Activated CD4-positive, alpha-beta T cell treated with anti-CD3 and anti-CD28 coated beads for 36 hours (primary cell): Measurements from ENCODE around the gene TMEM51. TPM values are rescaled to one million over a fixed set of nuclear protein-coding genes. Genes with fewer than 3 reads are reported as not detected.
"Not testable (repeated sequence)": the region's sequence is repeated elsewhere in the genome, so short reads cannot be mapped to it uniquely, and the experiment has no call there.

Source experiments
- ATAC-seq: fragments of 200-7000 bp; cut with Tn5 transposase; one replicate; pipeline ENCODE4 v1.10.0; 2021; ENCODE audit warnings: mild to moderate bottlenecking, moderate library complexity
- CTCF ChIA-PET: fragments of 350-600 bp; sonication (Branson Sonifier 250); formaldehyde crosslinking; loops from one replicate; lab custom pipeline; 2021; ENCODE audit warnings: antibody characterized with exemption; lab: Charles Lee
- POLR2A ChIA-PET: fragments of 350-600 bp; sonication (Branson Sonifier 250); formaldehyde crosslinking; loops from one replicate; lab custom pipeline; 2021; ENCODE audit warnings: antibody characterized with exemption, inconsistent platforms; lab: Charles Lee
- DNase-seq: peaks from one replicate; pipeline ENCODE4 v3.0.0-alpha.2; 2020
- H3K27ac Mint-ChIP-seq: one replicate; pipeline ENCODE4 v1.8.0; 2021; ENCODE audit warnings: mixed read lengths
- H3K27me3 Mint-ChIP-seq: one replicate; pipeline ENCODE4 v1.8.0; 2021; ENCODE audit warnings: mixed read lengths
- H3K36me3 Mint-ChIP-seq: one replicate; pipeline ENCODE4 v1.8.0; 2021; ENCODE audit warnings: low read depth, mixed read lengths
- H3K4me1 Mint-ChIP-seq: one replicate; pipeline ENCODE4 v1.8.0; 2021; ENCODE audit warnings: mixed read lengths
- H3K4me3 Mint-ChIP-seq: one replicate; pipeline ENCODE4 v1.8.0; 2021; ENCODE audit warnings: mild to moderate bottlenecking, moderate library complexity, mixed read lengths
- H3K9me3 Mint-ChIP-seq: one replicate; pipeline ENCODE4 v1.8.0; 2021; ENCODE audit warnings: low read depth, mixed read lengths
- intact Hi-C, 2 experiments: fragments of 100-400 bp; cut with DNase I in 1 of 2; cut with micrococcal nuclease in 1 of 2; formaldehyde crosslinking; loops; one replicate each; pipeline versions ENCODE4 v1.14.2 to v1.15.1; 2022 to 2024; cut with DNase I, micrococcal nuclease
- total RNA-seq, 2 experiments: library from RNA; stranded (reverse); gene quantifications; one replicate each; pipeline ENCODE4 v1.2.3, GENCODE V29; 2021

TMEM51 gene
- total RNA-seq, 2 experiments from 2014 or later: 0.11 TPM; not detected in 1

DNA sequence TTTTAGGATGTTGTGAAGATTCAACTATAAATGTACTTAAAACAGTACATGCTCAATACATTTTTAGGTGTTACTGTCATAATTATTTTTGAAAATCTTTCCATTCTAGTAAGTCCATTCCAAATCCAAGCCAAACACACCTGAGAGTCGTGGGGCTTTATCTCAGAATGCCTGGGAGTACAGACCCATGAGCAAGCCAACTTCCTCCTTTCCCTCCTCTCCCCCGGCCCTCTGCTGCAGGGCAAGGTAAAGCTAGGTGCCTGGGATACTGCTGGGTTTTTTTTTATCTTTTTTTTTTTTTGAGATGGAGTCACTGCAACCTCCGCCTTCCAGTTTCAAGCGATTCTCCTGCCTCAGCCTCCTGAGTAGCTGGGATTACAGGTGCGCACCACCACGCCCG, 16.5 kb downstream of the TMEM51 start:
- intact Hi-C loops: no loop called here
- Mint-ChIP-seq H3K27me3 (peaks cover 10% of the 10 kb centered on the region), H3K4me3 (no peak overlapping the region), H3K9me3 (no peaks in the 10 kb centered on the region), H3K36me3 (no peaks in the 10 kb centered on the region), H3K27ac (no peak overlapping the region), H3K4me1 (peaks cover 20% of the 10 kb centered on the region)
- ATAC-seq (no peak), DNase-seq (no peak)
- ChIA-PET CTCF (no interaction called here), POLR2A (no interaction called here)

DNA sequence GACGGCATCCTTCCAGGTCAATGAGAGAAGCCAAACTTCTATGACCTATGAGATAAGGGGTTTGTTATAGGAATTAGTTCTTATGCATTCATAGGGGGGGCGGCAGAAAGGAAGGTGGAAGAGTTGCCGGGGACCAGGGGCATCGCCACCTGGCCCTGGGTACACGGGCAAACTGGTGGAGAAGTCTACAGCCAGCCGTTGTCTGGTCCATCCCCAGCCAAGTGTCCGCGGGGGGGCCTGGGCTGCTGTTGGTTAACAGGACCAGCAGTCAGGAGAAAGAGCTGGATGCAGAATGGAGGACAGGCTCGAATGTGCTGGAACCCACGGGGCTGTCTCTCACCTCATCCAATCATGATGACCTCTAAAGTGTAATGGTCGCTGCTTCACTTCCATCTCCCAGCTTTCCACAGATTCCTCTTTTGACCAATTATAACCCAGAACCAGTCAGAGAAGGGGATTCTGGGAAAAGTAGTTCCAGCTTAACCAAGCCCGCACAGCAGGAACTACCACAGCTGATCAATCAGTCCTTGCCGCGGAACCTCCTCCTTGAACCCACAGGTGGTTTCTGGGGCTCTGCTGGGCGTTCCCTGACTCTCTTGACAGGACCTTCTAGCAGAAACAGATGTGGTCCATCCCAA, 17.8 kb downstream of the TMEM51 start:
- DNase-seq (no peak), ATAC-seq (no peak)
- Mint-ChIP-seq H3K36me3 (no peaks in the 10 kb centered on the region), H3K4me3 (no peak overlapping the region), H3K27ac (no peak overlapping the region), H3K27me3 (peaks cover 20% of the 10 kb centered on the region), H3K4me1 (peaks cover 27% of the 10 kb centered on the region), H3K9me3 (peaks cover 4% of the 10 kb centered on the region)
- intact Hi-C loops: no loop called here
- POLR2A ChIA-PET: no interaction called here
- CTCF ChIA-PET: no interaction called here

DNA sequence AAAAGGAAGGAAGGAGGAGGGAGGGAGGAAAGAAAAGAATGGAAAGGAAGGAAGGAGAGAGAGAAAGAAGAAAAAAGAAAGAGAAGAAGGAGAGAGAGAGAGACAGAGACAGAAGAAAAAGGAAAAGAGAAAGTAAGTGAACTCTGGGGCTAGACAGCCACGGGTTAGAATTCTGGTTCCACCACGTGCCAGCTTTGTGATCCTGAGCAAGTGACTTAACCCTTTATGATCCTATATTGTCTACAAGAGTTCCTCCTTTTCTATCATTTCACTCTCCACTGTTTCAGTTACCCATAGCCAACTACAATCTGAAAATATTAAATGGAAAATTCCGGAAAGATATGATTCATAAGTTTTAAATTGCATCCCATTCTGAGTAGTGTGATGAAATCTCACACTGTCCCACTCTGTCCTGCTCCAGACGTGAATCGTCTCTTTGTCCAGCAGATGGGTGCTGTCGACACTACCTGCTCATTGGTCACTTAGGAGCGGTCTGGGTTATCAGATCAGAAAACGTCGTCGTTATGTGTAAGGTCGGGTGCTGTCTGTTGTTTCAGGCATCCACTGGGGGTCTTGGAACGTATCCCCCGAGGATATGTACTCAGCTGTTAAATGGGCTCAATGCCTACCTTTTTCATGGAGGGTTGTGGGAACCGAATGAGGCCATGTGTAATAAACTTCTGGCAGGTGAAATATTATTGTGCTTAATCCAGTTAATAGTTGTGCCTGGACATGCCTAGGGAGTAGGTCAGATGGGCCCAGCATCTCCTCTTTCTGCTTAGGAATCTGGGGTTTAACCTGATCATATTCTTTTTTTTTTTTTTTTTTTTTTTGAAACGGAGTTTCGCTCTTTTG, 19.1 kb downstream of the TMEM51 start:
- peaks cover 4% of the 10 kb centered on the region for H3K9me3 Mint-ChIP-seq
- ChIA-PET CTCF (interaction anchor here (2.0 kb wide), 1 partner anchor 44 kb away, joined by 4 read pairs; no protein-coding TSS in a partner anchor), POLR2A (no interaction called here)
- H3K4me1 Mint-ChIP-seq: peaks cover 27% of the 10 kb centered on the region
- H3K27me3 Mint-ChIP-seq: peaks cover 29% of the 10 kb centered on the region
- intact Hi-C loops: no loop called here
- ATAC-seq (no peak), DNase-seq (no peak)
- no peak overlapping the region for H3K4me3 Mint-ChIP-seq
- H3K27ac Mint-ChIP-seq: no peak overlapping the region
- no peaks in the 10 kb centered on the region for H3K36me3 Mint-ChIP-seq

- H3K9me3 Mint-ChIP-seq: peaks cover 4% of the 10 kb centered on the region
- intact Hi-C loops: no loop called here
- H3K4me3 Mint-ChIP-seq: no peak overlapping the region
- DNase-seq (no peak), ATAC-seq (no peak)
- H3K4me1 Mint-ChIP-seq: peaks cover 30% of the 10 kb centered on the region
- H3K27me3 Mint-ChIP-seq: peaks cover 33% of the 10 kb centered on the region
- H3K27ac Mint-ChIP-seq: no peak overlapping the region
- H3K36me3 Mint-ChIP-seq: no peaks in the 10 kb centered on the region
- ChIA-PET POLR2A (no interaction called here), CTCF (interaction anchor here (0.6 to 2.0 kb wide), 4 partner anchors 13 to 150 kb away, joined by 3 to 4 read pairs (median 4); no protein-coding TSS in a partner anchor)
Observed at GRCh38 chr1:15173863-15174614, 20.5 kb downstream of the TMEM51 start.

DNA sequence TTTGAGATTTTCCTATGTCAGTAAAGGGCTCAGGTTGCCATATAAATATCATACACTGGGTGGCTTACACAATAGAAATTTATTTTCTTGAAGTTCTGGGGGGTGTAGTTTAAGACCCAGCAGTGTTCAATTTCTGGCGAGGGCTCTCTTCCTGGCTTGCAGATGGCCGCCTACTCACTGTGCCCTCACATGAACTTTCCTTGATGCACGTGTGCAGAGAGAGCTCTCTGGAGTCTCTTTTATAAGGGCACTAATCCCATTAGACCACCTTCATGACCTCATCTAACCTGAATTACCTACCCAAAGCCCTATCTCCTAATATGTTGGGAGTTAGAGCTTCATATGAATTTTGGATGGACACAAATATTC, 21.1 kb downstream of the TMEM51 start:
- DNase-seq (no peak), ATAC-seq (peak; percentile 16)
- Mint-ChIP-seq H3K27ac (no peak overlapping the region), H3K9me3 (peaks cover 4% of the 10 kb centered on the region), H3K36me3 (no peaks in the 10 kb centered on the region), H3K27me3 (peaks cover 35% of the 10 kb centered on the region), H3K4me3 (no peak overlapping the region), H3K4me1 (peaks cover 30% of the 10 kb centered on the region)
- CTCF ChIA-PET: no interaction called here
- intact Hi-C loops: no loop called here
- POLR2A ChIA-PET: no interaction called here

DNA sequence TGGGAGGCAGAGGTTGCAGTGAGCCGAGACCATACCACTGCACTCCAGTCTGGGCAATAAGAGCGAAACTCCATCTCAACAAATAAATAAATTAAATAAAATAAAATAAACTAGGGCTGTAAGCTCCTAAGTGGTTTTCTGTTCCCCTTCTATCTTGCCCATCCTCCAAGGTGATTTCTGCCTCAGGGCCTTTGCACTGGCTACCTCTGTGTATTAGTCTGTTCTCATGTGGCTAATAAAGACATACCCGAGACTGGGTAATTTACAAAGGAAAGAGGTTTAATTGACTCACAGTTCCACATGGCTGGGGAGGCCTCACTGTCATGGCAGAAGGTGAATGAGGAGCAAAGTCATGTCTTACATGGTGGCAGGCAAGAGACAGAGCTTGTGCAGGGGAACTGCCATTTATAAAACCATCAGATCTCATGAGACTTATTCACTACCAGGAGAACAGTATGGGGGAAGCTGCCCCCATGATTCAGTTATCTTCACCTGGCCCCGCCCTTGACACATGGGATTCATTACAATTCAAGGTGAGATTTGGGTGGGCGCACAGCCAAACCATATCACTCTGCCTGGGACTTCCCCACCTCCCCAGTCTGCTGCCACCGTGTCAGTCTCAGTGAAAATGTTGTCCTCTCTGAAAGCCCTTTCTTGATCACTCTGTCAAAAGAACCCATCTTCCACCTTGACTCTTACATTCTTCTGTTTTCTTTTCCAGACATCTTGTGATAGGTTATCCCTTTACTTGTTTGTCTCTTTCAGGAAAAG, 22.0 kb downstream of the TMEM51 start:
- not testable (repeated sequence) for H3K4me3 Mint-ChIP-seq

GRCh38 chr1:15176120-15176519, 22.6 kb downstream of the TMEM51 start:
- ChIA-PET CTCF (no interaction called here), POLR2A (no interaction called here)
- Mint-ChIP-seq H3K4me3 (no peak overlapping the region), H3K4me1 (peaks cover 30% of the 10 kb centered on the region), H3K9me3 (peaks cover 4% of the 10 kb centered on the region), H3K27me3 (peaks cover 32% of the 10 kb centered on the region), H3K27ac (no peak overlapping the region), H3K36me3 (no peaks in the 10 kb centered on the region)
- intact Hi-C loops: no loop called here
- no peak for ATAC-seq
- DNase-seq: no peak

More for the DNA sequence above, 22.0 kb downstream of the TMEM51 start:
- intact Hi-C loops, ATAC-seq, H3K9me3 Mint-ChIP-seq, H3K36me3 Mint-ChIP-seq, CTCF ChIA-PET, POLR2A ChIA-PET, H3K27ac Mint-ChIP-seq: not testable (repeated sequence)
- Mint-ChIP-seq H3K4me1 (peaks cover 30% of the 10 kb centered on the region), H3K27me3 (peaks cover 32% of the 10 kb centered on the region)
- DNase-seq: peak; percentile 25

DNA sequence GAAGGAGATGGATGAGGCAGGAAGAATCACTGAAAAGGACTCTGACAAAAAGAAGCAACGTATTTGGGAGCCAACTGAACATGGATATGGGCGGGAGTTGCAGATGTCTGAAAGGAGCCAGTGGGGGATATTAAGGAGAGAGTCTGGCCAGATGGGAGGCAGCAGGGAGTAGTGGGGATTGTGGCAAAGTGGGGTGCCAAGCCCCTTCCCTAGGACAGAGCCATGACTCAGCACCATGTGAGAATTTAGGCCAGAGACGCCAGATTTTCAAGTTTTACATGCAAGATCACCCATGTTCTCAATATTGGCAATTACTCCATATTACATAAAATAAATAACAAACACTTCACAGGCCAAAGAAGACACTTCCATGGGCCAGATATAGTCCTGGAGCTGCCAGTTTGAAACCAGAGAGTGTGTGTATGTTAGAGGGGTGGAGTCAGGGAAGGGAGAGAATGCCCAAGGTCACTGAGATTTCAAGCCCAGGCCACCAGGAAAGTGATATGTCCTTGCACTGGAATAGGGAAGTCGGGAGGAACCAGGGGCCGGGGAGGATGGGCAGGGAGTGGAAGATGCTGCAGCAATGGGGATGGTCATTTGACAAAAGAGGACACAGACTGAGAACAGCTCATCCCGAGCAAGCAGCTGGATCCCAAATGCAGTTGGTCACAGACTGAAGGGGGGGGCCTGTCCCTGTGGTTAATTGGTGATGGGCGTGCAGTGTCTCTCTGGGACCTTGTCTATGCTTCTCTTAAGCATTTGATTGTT, 23.5 kb downstream of the TMEM51 start:
- Mint-ChIP-seq H3K9me3 (peaks cover 4% of the 10 kb centered on the region), H3K4me3 (no peak overlapping the region), H3K4me1 (peaks cover 28% of the 10 kb centered on the region), H3K27ac (no peak overlapping the region), H3K36me3 (no peaks in the 10 kb centered on the region), H3K27me3 (peaks cover 32% of the 10 kb centered on the region)
- ChIA-PET CTCF (interaction anchor here (1.0 kb wide), 1 partner anchor 49 kb away, joined by 3 read pairs; no protein-coding TSS in a partner anchor), POLR2A (no interaction called here)
- DNase-seq: no peak
- no peak for ATAC-seq
- intact Hi-C loops: no loop called here

GRCh38 chr1:15177710-15178166, 24.2 kb downstream of the TMEM51 start:
- H3K9me3 Mint-ChIP-seq: peaks cover 4% of the 10 kb centered on the region
- no peak overlapping the region for H3K4me3 Mint-ChIP-seq
- peaks cover 30% of the 10 kb centered on the region for H3K27me3 Mint-ChIP-seq
- no peaks in the 10 kb centered on the region for H3K36me3 Mint-ChIP-seq
- H3K4me1 Mint-ChIP-seq: peaks cover 22% of the 10 kb centered on the region
- ATAC-seq (no peak), DNase-seq (no peak)
- ChIA-PET CTCF (interaction anchor here (1.0 kb wide), 1 partner anchor 49 kb away, joined by 3 read pairs; no protein-coding TSS in a partner anchor), POLR2A (no interaction called here)
- H3K27ac Mint-ChIP-seq: no peak overlapping the region
- intact Hi-C loops: no loop called here
